Stimulated activated CD4-positive, alpha-beta T cell treated with anti-CD3 and anti-CD28 coated beads, Interleukin-2, amount 100 ng/mL, for 48 hours (primary cell): Measurements from ENCODE around the gene ACP2.

ENCODE experiments used
- DNase-seq, 2 donors: peaks; one replicate each; pipeline ENCODE4 v3.0.0-alpha.2; 2020

ACP2 gene

GRCh38 chr11:47248664-47249377, at the start of gene ACP2:
TSS of gene ACP2 (minus strand) at chr11:47248814. CDS start at chr11:47248789, 25 bp downstream.
- DNase-seq, result peak; percentile 82 to 83

GRCh38 chr11:47296045-47296444, 47.4 kb upstream of the ACP2 start:
- no peak for DNase-seq

DNA sequence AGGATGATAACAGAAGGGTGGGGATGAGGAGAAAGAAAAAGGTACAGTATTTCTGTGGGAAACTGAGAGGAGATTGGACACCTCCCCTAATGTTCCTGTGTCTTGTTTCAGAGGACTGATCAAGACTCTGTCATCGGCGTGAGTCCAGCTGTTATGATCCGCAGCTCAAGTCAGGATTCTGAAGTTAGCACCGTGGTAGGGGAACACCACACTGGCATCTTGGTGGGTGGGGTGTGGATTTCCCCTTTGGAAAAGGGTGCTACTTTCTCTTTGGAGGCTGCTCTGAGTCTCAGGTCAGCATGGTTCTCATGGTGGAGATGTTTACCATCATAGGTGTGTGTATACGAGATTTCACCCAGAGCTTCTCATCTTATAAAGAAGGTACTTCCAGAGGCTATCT, 46.8 kb upstream of the ACP2 start:
- no peak for DNase-seq

DNA sequence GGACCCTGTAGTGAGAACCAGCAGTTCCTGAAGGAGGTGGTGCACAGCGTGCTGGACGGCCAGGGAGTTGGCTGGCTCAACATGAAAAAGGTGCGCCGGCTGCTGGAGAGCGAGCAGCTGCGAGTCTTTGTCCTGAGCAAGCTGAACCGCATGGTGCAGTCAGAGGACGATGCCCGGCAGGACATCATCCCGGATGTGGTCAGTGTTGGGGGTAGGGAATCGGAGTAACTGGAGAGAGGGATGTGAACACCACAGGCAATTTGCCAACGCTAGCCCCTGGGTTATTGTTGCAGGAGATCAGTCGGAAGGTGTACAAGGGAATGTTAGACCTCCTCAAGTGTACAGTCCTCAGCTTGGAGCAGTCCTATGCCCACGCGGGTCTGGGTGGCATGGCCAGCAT, 41.2 kb upstream of the ACP2 start:
- no peak for DNase-seq

GRCh38 chr11:47288066-47288465, 39.5 kb upstream of the ACP2 start:
- no peak for DNase-seq

DNA sequence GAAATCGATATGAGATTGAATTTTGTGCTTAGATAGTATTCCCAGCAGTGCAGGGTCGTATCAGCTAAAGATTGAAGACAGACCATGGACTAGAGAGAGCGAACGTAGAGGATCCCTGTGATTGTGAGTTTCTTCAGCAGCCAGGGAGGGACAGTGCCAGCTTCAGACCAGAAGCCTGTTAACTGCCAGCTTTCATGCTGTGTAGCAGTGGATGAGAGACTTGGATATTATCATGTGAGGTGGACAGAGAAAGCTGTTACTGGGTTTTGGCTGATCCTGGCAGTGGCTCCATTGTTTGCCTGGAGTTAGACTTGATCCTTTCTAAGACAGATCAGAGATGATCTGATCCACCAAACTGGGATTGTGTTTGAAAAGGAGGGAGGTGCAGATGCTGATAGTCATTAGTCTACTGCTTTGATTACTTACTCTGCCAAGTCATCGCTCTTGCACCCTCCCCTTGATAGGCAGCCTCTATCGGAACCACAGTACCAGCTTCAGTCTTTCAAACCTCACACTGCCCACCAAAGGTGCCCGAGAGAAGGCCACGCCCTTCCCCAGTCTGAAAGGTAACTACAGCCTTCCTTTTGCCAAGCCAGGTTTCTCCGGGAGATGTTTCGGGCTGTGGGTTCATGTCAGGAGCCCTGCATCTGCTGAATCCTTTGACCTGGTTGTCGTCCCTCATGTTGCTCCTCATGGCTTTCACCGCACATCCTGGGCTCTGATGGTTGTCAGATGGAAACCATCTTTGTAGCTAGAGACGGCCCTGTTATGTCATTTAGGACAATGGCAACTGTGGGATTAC, 37.6 kb upstream of the ACP2 start:
- no peak for DNase-seq

- DNase-seq, result no peak
Measured at GRCh38 chr11:47284151-47284550, 35.5 kb upstream of the ACP2 start.

GRCh38 chr11:47282462-47282861, 33.8 kb upstream of the ACP2 start:
- no peak for DNase-seq

DNA sequence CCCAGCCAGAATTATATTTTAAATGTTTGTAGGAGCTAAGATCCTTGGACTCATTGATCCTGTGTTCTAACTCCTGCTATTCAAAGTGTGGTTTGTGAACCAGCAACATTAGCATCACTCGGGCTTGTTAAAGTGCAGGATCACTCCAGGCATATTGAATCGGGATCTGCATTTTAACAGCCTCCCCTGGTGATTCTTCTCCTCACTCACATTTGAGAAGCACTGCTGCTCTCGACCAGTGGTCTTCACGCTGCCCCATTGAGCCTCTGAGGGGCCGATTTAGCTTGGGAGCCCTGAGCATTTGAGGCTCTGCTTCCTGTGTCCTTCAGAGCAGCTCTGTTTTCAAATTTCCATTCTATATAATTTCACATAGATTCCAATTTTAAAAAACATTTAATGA, 32.2 kb upstream of the ACP2 start:
- DNase-seq, result no peak

DNA sequence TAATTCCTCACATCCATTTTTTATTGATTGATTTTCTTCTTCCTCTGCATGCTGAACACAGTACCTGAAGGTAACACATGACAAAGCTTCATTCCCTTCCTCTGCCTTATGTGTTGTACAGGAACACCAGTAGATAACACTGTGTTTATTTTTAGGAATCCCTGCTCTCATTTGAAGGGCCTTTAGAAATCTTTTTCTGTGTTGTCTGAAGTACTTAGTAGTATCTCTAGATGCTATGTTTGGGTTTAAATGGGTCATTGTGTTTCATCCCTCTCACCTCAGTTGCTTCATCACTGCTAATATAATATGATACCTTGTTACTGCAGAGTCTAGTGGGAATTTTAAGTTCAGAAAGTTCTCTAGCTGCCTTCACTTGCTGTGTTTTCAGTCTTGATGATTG, 31.5 kb upstream of the ACP2 start:
- DNase-seq, result no peak

- DNase-seq, result no peak
Measured at GRCh38 chr11:47278769-47279168, 30.2 kb upstream of the ACP2 start.

DNA sequence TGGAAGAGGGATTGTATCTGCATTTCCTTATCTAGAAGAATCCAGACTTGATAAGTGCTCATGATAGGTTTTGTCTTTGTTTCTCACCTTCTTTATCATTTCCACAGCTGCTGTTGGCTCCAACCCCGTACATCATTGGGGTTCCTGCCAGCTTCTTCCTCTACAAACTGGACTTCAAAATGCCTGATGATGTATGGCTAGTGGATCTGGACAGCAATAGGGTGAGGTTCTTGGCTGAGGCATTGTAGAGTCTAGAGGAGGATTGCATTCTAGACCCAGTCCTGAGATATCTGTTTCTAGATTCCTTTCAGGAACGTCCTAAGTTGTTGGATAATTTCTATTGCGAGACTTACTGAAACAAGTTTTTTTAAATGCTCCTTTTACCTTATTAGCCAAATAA, 29.4 kb upstream of the ACP2 start:
- DNase-seq, result no peak

DNA sequence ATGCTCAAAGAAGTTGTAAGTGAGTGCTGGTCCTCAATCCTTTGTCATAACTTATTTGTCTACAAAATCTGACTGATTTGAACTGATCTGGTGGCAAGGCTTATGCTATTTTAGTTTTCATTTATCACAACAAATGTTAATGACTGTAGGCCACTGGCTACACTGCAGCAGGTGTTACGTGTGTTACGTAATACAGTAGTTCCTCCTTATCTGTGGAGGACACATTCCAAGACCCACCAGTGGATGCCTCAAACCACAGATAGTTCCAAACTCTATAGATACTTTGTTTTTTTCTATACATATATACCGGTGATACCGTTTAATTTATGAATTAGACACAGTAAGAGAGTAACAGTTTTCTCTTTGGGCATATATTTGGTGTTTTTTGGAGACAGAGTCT, 28.3 kb upstream of the ACP2 start:
- no peak for DNase-seq

DNA sequence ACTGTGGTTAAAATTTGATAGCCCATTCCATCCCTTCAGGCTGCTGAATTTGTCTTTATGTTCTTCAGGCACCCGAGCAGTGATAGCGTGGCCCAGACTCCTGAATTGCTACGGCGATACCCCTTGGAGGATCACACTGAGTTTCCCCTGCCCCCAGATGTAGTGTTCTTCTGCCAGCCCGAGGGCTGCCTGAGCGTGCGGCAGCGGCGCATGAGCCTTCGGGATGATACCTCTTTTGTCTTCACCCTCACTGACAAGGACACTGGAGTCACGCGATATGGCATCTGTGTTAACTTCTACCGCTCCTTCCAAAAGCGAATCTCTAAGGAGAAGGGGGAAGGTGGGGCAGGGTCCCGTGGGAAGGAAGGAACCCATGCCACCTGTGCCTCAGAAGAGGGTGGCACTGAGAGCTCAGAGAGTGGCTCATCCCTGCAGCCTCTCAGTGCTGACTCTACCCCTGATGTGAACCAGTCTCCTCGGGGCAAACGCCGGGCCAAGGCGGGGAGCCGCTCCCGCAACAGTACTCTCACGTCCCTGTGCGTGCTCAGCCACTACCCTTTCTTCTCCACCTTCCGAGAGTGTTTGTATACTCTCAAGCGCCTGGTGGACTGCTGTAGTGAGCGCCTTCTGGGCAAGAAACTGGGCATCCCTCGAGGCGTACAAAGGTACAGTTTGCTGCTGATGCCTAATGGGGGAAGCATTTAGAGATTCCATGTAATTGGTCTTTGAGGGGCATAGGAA, 26.1 kb upstream of the ACP2 start:
- no peak for DNase-seq

DNA sequence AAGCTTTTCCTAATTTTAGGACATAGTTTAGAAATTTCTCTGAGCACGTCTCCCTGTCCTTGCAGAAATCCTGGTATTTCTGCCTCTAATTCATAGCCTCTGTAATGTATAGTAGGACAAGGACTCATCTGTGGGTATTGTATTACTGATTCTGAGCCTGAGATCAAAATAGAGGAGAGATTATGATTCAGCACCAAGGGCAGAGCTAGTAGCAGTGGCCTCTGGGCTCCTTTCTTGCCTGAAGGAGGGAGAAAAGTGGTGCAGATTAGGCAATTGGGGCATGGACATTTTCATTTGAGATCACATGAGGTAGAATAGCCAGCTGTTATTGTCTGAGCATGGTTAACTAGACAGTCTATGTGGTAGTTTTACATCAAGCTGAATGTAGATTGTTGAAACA, 24.1 kb upstream of the ACP2 start:
- no peak for DNase-seq

DNA sequence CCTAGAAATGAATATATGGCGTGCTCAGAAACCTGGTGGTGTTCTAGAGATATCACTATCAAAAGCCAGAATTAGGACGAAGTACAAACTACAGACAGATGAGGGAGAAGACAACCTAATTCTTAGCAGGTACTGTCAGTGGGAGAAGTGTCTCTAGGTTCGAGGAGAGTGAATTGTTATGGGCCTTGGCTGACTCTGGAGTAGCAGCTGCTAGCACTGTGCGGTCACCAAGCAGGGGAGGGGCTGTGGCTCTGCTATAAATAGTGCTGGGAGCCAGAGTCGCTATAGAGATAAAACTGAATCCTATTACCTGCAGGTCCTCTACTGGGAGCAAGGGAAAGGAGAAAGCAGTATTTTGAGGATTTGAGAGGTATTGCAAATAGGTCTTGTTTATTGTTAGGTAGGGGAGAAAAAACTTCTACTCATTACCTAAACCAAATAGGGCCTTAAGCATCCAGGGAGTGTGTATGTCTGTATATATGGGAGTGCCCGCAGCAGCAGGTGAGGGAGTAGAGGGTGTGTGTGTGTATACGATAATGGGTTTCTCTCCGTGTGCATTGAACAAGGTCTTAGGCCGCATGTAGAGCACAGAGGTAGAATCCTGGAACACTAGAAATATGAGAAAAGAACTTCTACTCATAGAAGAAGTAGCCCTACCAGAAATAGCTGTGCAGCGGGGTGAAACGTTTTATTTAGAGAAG, 23.5 kb upstream of the ACP2 start:
- no peak for DNase-seq

GRCh38 chr11:47271328-47271727, 22.7 kb upstream of the ACP2 start:
- DNase-seq, result no peak

DNA sequence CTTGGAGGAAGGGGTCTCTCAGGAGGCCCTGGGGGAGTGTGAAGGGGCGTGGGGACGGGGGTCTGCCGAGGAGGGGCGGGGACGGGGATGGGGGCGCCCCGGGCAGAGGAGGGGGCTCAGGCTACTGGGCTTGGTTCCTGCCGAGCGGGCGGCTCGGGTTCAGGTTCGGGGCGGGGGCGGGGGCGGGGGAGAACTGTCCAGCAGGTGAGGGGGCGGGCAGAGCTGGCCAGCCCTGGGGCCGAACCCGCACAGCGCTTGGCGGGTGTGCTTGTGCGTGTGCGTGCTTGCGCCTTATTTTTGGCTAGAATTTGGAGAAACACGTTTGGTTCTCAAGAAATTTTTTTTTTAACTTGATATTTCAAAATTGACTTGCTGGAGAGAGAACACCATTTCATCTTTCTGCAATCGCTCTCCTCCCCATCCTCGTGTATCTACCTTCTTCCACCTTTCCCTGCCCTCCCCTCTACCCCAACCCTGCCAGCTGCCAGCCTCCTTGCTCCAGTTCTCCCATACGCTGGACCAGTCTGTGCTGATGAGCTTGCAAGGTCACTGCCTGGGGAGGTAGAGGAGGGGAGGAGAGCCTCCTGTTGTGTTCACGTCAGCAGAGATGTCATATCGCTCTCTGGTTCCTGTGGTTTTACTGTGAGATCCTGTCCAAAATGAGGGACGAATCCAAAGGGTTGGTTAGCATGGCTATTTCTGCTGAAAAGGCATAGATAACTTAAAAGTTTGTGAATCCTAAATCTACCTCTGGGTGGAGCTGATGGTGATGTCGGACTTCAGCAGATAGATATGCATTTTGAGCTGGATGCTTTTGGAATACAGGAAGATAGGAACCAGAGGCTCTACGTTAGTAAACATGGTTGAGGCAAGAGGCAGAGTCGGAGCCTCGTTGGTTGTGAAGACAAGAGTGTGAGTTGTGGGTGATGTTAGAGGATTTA, 22.0 kb upstream of the ACP2 start:
- DNase-seq, result no peak

DNA sequence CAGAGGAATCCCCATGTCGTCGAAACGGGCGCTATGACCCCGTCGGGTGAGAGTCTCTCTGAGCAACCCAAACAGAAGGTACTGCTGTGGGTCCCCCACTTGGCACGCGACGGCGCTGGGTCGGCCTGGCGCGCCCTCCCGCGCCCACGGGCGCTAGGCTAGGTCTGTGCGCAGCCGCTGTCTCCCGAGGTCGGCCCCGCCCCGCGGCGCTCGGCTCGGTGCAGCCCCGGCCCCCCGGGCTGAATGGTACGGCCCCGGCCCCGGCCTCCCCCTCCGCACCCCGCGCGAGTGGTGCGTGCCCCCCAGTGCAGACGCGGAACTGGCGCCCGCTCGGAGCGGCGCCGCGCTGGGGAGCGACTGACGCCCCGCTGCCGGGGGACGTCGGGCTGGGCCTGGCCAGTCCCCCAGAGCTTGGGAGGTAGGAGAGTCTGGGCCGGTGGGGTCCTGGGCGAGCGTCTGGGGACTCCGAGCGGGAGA, 21.3 kb upstream of the ACP2 start, which contains the start of gene MADD:
TSS of gene MADD (plus strand) at position 305 of the 477 bp plus-strand sequence.
- DNase-seq, result peak; percentile 81 to 86

DNA sequence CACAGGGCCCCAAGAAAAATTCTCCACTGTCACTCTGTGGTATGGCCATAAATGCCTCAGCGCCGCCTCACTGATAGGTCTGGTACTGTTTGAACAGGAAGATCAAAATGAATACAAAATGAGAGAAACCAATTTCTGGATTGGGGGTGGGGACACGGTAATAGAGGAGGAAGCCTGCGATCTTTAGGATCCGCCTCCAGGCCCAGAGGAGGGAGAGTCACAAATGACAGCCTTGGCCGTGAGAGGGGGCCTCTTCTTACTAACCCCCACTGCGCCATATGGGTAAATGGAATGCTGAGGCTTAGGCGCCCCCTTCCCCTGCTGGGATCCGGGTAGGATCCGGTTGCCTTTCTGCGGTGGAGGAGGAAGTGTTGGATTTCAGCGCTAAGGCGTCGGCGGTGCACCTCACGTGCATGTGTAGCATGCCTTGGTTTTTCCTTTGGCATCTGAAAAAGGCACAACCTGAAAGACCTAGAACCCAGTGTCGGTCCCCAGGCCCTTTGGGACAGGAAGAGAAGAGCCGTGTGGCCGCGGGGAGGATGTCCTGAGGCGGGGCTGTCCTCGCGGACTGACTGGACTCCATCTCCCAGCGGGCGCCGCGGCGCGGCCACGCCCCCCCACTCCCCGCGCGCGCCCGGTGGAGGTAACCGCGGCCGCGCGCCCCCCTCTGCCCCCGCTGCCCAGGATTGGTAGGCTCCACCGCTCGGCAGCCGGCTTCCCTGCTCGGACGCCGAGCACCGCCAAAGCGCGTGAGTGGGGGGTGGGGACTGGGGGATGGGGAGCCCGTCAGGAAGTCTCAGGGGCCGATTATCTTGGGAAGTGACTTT, 20.6 kb upstream of the ACP2 start:
- DNase-seq, result peak; percentile 73 to 79
